Activated CD8-positive, alpha-beta memory T cell treated with anti-CD3 and anti-CD28 coated beads, Interleukin-2, amount 50 U/mL, for 4 hours (primary cell): Measurements from ENCODE around the gene OR7C2.
"Not testable (repeated sequence)": the region's sequence is repeated elsewhere in the genome, so short reads cannot be mapped to it uniquely, and the experiment has no call there.

ENCODE experiments used
- DNase-seq: peaks from one replicate; pipeline ENCODE4 v3.0.0-alpha.2; 2020

Gene OR7C2

GRCh38 chr19:14941189-14941588 lies at the start of gene OR7C2:
Gene OR7C2 (plus strand): TSS chr19:14941489. CDS start chr19:14941489, 0 bp downstream.
- DNase-seq = no peak

- no peak for DNase-seq
Observed at GRCh38 chr19:14901675-14902260, 39.5 kb upstream of the OR7C2 start.

GRCh38 chr19:14906711-14907110 lies 34.6 kb upstream of the OR7C2 start:
- no peak for DNase-seq

DNA sequence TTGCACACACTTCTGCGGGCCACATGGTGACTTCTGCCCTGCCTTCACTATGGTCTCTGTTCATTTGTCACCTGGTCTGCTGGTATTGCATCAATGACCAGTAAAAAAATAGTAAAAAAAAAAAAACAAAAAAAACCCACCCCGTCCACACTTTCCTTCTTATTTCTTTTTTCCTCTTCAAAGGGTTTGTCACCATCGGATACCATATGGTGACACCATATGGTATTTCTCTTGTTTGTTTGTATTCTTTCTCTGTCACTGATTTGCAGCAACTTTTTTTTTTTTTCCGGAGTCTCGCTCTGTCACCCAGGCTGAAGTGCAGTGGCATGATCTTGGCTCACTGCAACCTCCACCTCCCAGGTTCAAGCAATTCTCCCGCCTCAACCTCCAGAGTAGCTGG lies 26.2 kb upstream of the OR7C2 start:
- DNase-seq = no peak

DNA sequence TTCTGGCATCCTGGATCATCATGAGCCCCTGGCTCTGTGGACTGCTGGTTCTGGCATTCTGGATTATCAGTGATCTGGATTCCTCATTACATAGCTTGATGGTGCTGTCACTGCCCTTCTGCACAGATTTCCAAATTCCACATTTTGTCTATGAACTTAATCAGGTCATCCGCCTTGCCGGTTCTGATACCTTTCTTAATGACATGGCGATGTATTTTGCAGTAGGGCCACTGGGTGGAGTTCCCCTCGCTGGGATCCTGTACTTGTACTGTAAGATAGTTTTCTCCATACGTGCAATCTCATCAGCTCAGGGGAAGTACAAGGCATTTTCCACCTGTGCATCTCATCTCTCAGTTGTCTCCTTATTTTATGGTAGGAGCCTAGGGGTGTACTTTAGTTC lies 24.4 kb upstream of the OR7C2 start:
- DNase-seq = no peak

GRCh38 chr19:14933506-14933905 lies 7.8 kb upstream of the OR7C2 start:
- no peak for DNase-seq

- DNase-seq = no peak
Observed at GRCh38 chr19:14940266-14940665, 1.0 kb upstream of the OR7C2 start.

DNA sequence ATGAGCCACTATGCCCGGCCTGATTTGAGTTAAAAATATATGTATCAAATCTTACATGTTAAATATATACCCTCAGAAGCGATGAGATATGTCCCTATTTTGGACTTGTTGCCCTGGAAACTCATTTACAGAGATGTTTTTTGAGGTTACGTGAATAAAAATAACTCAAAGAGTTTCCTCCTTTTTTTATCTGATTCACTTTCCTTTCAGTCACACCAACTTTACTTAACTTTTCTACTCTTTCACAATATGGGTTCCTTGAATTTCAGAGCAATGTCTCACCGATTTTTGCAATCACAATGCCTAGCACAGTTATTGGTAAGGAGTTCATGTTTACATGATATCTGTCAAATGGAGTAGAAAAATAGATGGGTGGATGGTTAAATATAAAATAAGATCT lies 2.3 kb downstream of the OR7C2 start:
- no peak for DNase-seq

DNA sequence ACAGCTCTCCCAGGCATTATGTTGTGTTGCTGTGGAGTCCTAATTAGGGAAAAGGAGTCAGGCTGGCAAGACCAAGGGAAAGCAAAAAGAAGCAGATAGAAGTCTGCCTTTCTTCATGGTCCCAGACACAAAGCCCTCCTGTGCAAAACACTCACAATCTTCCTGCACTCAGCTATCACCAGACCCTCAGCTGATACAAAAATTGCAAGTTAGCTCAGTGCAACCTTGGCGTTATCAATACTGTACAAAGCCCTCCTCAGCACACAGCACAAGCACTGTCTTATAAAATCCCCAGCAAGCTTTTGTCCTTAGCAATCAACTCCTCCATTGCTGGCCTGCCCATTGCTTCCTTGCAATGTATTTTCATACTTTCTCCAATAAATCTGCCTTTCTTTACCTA lies 3.2 kb downstream of the OR7C2 start:
- no peak for DNase-seq

DNA sequence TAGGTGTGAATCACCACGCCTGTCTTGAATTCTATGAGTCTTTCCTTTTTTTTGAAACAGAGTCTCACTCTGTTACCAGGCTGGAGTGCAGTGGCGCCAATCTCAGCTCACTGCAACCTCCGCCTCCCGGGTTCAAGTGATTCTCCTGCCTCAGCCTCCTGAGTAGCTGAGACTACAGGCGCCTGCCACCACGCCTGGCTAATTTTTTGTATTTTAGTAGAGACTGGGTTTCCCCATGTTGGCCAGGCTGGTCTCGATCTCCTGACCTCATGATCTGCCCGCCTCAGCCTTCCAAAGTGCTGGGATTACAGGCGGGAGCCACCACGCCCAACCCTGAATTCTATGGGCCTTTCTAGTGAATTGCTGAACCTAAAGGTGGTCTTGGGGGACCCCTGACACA lies 8.1 kb downstream of the OR7C2 start:
- DNase-seq = not testable (repeated sequence)

DNA sequence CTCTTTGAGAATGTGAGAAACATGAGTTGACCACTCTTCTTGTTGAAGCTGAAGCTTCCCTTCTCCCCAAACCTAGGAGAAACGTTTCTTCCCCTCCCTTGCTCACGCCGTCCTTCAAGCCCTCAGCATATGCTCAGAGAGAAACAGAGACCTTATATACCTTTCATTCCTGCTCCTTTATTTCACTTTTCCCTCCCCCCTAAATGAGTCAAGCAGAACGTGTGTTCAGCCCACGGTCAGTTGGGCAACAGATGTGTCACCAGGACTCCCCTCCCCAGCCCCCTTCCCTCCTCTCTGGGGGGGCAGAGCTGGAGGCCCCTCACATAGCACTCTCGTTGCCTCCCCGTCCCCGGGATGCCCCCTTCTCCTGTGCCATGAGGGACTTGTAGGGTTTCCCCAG lies 8.6 kb downstream of the OR7C2 start:
- DNase-seq = no peak

DNA sequence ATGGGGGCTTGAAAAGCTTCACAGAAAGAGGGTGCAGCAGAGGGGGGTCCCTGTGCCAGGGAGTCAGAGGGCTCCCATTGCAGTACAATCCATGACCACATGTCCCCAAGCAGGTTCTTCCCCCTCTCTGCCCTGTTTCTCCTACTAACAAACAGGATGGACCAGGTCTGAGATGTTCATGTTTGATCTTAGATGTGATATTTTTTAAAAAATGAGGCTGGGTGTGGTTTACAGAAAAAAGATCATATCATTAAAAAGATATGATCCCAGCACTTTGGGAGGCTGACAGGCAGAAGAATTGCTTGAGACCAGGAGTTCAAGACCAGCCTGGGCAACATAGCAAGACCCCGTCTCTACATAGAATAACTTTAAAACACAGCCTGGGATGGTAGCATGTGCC lies 9.1 kb downstream of the OR7C2 start:
- DNase-seq = no peak

- DNase-seq = no peak
Observed at GRCh38 chr19:14952767-14953166, 11.5 kb downstream of the OR7C2 start.

DNA sequence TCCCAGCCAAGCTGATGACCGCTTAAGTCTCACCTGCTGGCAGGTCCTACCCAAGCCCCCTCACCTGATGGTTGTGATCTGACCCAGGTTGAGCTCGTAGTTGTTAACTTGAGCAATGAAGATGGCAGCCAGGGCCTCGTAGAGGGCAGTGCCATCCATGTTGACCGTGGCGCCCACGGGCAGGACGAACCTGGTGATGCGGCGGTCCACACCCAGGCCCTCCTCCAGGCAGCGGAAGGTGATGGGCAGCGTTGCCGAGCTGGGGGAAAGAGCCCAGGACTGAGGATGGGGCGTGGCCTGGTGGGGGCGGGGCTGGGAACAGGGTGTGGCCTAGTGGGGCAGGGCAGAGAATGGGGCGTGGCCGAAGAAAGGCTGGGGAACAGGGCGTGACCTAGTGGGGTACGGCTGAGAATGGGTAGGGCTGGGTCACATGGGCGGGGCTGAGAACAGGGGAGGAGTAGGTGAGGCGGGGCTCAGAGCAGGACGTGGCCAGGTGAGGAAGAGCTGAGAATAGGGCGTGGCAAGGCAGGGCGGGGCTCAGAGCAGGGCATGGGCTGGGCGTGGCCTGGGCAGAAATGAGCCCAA lies 12.9 kb downstream of the OR7C2 start:
- no peak for DNase-seq

DNA sequence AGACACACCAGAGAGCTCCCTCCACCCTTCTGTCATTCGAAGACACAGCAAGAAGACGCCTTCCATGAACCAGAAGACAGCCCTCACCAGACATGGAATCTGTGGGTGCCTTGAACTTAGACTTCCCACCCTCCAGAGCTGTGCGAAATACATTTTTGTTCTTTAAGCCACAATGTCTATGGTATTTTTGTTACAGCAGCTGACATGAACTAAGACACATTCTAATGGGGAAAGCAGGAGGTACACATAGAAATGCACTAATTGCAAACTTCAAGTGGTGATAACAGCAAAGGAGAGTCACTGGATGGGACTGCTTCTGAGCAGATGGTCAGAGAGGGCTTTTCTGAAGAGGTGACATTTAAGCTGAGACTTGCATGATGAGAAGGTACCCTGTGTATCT lies 16.2 kb downstream of the OR7C2 start:
- no peak for DNase-seq

- DNase-seq = no peak
Observed at GRCh38 chr19:14959263-14959662, 18.0 kb downstream of the OR7C2 start.

GRCh38 chr19:14961956-14962685 lies 20.8 kb downstream of the OR7C2 start:
- no peak for DNase-seq

- DNase-seq = no peak
Observed at GRCh38 chr19:14968247-14968646, 27.0 kb downstream of the OR7C2 start.

GRCh38 chr19:14971474-14971873 lies 30.2 kb downstream of the OR7C2 start:
- no peak for DNase-seq

GRCh38 chr19:14972676-14973075 lies 31.4 kb downstream of the OR7C2 start:
- DNase-seq = no peak

- DNase-seq = no peak
Observed at GRCh38 chr19:14974488-14974887, 33.2 kb downstream of the OR7C2 start.

- DNase-seq = no peak
Observed at GRCh38 chr19:14977128-14977527, 35.8 kb downstream of the OR7C2 start.

DNA sequence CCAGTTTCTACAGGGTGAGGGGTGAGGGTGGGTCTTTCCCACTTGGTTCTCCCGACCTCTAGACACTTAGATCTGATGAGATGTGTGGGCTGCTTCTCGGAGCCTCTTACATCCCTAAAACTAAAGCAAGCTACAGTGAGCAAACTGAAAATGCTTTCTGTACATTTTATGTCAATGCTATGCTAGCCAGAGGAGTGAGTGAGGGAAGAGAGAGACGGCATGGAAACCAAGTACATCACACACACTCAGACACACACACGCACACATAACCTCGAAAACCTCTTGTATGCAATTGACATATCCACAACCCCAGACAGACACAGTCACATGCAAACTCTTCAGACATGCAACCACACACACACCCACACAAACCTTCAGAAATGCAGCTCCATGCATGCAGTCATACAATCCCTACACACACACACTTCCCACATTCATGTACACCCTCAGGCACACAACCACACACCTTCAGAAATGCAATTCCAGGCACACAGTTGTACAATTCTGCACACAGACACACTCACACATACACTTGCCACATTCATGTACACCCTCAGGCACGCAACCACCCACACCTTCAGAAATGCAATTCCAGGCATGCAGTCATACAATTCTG lies 37.0 kb downstream of the OR7C2 start:
- DNase-seq = no peak
